Vagina (tissue), 2 donors: Measurements from ENCODE around the gene FAM210A. TPM values are rescaled to one million over a fixed set of nuclear protein-coding genes. Genes with fewer than 3 reads are reported as not detected.

Experiments
- DNase-seq, 2 donors: peaks; one replicate each; pipeline ENCODE4 v3.0.0-alpha.2; 2017; ENCODE audit errors: extremely low spot score in 2 of 2
- H3K27ac ChIP-seq: fragments of 200-600 bp; sonication (generic); one replicate; pipeline ENCODE4 v1.5.1; 2019
- H3K27me3 ChIP-seq: fragments of 200-600 bp; sonication (generic); one replicate; pipeline ENCODE4 v1.5.1; 2019
- H3K36me3 ChIP-seq, 2 donors: fragments of 200-600 bp; sonication (generic); one replicate each; pipeline ENCODE4 v1.5.1; 2017 to 2019
- H3K4me1 ChIP-seq: fragments of 200-600 bp; sonication (generic); one replicate; pipeline ENCODE4 v1.5.1; 2019
- H3K4me3 ChIP-seq, 2 donors: fragments of 200-600 bp; sonication (generic); 1 replicate in 1 of 2; 2 replicates in 1 of 2; pipeline ENCODE4 v1.5.1; 2016 to 2019
- H3K9me3 ChIP-seq: fragments of 200-600 bp; sonication (generic); one replicate; pipeline ENCODE4 v1.5.1; 2019
- CTCF ChIP-seq, 3 experiments: fragments of 450-650 bp in 2 of 3; fragments of 200-600 bp in 1 of 3; sonication (generic) in 1 of 3; IDR thresholded peaks; one replicate each; pipeline ENCODE4 v1.5.1; 2017 to 2019; ENCODE audit warnings: antibody characterized with exemption in 3 of 3, mild to moderate bottlenecking in 2 of 3, moderate library complexity in 2 of 3
- POLR2A ChIP-seq, 2 donors: fragments of 450-650 bp; IDR thresholded peaks; one replicate each; pipeline ENCODE4 v1.6.1; 2017; ENCODE audit warnings: antibody characterized with exemption in 2 of 2, mild to moderate bottlenecking in 2 of 2, moderate library complexity in 2 of 2
- POLR2AphosphoS5 ChIP-seq, 2 donors: sonication (generic); formaldehyde crosslinking; IDR thresholded peaks; one replicate each; pipeline ENCODE4 v1.9.0; 2017; ENCODE audit warnings: antibody characterized with exemption in 2 of 2, mild to moderate bottlenecking in 2 of 2, low read depth in 1 of 2; ENCODE audit not compliant: insufficient read depth in 1 of 2
- intact Hi-C: fragments of 100-400 bp; cut with DNase I; formaldehyde crosslinking; loops from one replicate; pipeline ENCODE4 v1.15.1; 2023
- total RNA-seq: library from RNA; depleted of rRNA; stranded (reverse); fragments of >200 nt; gene quantifications from one replicate; pipeline ENCODE4 v1.2.3, GENCODE V29; 2016

The FAM210A gene
- total RNA-seq, 1 donor from 2014 or later: 12.8 TPM

GRCh38 chr18:13676471-13676870 is 49.9 kb downstream of the FAM210A start:
- Histone ChIP-seq H3K27ac (no peak overlapping the region), H3K4me1 (no peaks in the 10 kb centered on the region), H3K9me3 (no peaks in the 10 kb centered on the region), H3K4me3 (no peak overlapping the region), H3K27me3 (no peaks in the 10 kb centered on the region), H3K36me3 (no peaks in the 10 kb centered on the region)
- intact Hi-C loops: no loop called here
- no peak for TF ChIP-seq CTCF (IDR thresholded peaks at IDR 0.05)
- TF ChIP-seq POLR2A (IDR thresholded peaks at IDR 0.05): no peak
- TF ChIP-seq POLR2AphosphoS5 (IDR thresholded peaks at IDR 0.05; ENCODE audit: insufficient read depth in 1 of 2, low read depth in 1 of 2): no peak
- DNase-seq: no peak

GRCh38 chr18:13672657-13673056 is 53.7 kb downstream of the FAM210A start:
- H3K27me3 ChIP-seq: no peaks in the 10 kb centered on the region
- DNase-seq: no peak
- no peak overlapping the region for H3K4me3 ChIP-seq
- peaks cover 0 to 3% of the 10 kb centered on the region in 2 donors for H3K36me3 ChIP-seq
- intact Hi-C loops: no loop called here
- TF ChIP-seq POLR2AphosphoS5 (IDR thresholded peaks at IDR 0.05; ENCODE audit: insufficient read depth in 1 of 2, low read depth in 1 of 2) (no peak), POLR2A (IDR thresholded peaks at IDR 0.05) (no peak), CTCF (IDR thresholded peaks at IDR 0.05) (no peak)
- H3K27ac ChIP-seq: no peak overlapping the region
- no peaks in the 10 kb centered on the region for H3K9me3 ChIP-seq
- H3K4me1 ChIP-seq: no peaks in the 10 kb centered on the region

GRCh38 chr18:13661779-13662256 is 64.5 kb downstream of the FAM210A start:
- Histone ChIP-seq H3K4me3 (no peak overlapping the region), H3K4me1 (no peaks in the 10 kb centered on the region), H3K27ac (no peak overlapping the region), H3K27me3 (no peaks in the 10 kb centered on the region), H3K36me3 (peaks cover 0 to 9% of the 10 kb centered on the region in 2 donors), H3K9me3 (no peaks in the 10 kb centered on the region)
- TF ChIP-seq CTCF (IDR thresholded peaks at IDR 0.05): no peak
- TF ChIP-seq POLR2A (IDR thresholded peaks at IDR 0.05): no peak
- TF ChIP-seq POLR2AphosphoS5 (IDR thresholded peaks at IDR 0.05; ENCODE audit: insufficient read depth in 1 of 2, low read depth in 1 of 2): no peak
- intact Hi-C loops: no loop called here
- DNase-seq: no peak

GRCh38 chr18:13661051-13661778 is 65.1 kb downstream of the FAM210A start:
- Histone ChIP-seq H3K27me3 (no peaks in the 10 kb centered on the region), H3K36me3 (peaks cover 0 to 8% of the 10 kb centered on the region in 2 donors), H3K9me3 (no peaks in the 10 kb centered on the region), H3K4me1 (no peaks in the 10 kb centered on the region), H3K4me3 (no peak overlapping the region), H3K27ac (no peak overlapping the region)
- DNase-seq: no peak
- intact Hi-C loops: no loop called here
- no peak for TF ChIP-seq POLR2AphosphoS5 (IDR thresholded peaks at IDR 0.05; ENCODE audit: insufficient read depth in 1 of 2, low read depth in 1 of 2)

GRCh38 chr18:13660510-13660909 is 65.8 kb downstream of the FAM210A start:
- TF ChIP-seq POLR2AphosphoS5 (IDR thresholded peaks at IDR 0.05; ENCODE audit: insufficient read depth in 1 of 2, low read depth in 1 of 2): no peak
- TF ChIP-seq POLR2A (IDR thresholded peaks at IDR 0.05): no peak
- TF ChIP-seq CTCF (IDR thresholded peaks at IDR 0.05): no peak
- H3K36me3 ChIP-seq: peaks cover 0 to under 1% of the 10 kb centered on the region in 2 donors
- H3K27ac ChIP-seq: no peak overlapping the region
- DNase-seq: no peak
- no peaks in the 10 kb centered on the region for H3K27me3 ChIP-seq
- no peak overlapping the region for H3K4me3 ChIP-seq
- no peaks in the 10 kb centered on the region for H3K4me1 ChIP-seq
- intact Hi-C loops: no loop called here
- H3K9me3 ChIP-seq: no peaks in the 10 kb centered on the region
